PC-9 (cell line): ENCODE data around the gene CPPED1. TPM values are rescaled to one million over a fixed set of nuclear protein-coding genes. Genes with fewer than 3 reads are reported as not detected.
"Not testable (repeated sequence)": the region's sequence is repeated elsewhere in the genome, so short reads cannot be mapped to it uniquely, and the experiment has no call there.

ENCODE experiments used
- BruUV-seq: library from RNA; stranded (reverse); fragments of 400-500 nt; replicated peaks from 2 replicates; lab custom pipeline; 2021; lab: Mats Ljungman, UMichigan
- CTCF ChIA-PET: fragments of 300-600 bp; sonication (Branson Sonifier 250); formaldehyde crosslinking; loops from one replicate; lab custom pipeline; 2022; ENCODE audit warnings: antibody characterized with exemption; lab: Charles Lee
- POLR2A ChIA-PET: fragments of 300-600 bp; sonication (Branson Sonifier 250); formaldehyde crosslinking; loops from one replicate; lab custom pipeline; 2022; ENCODE audit warnings: antibody characterized with exemption; ENCODE audit not compliant: unreplicated experiment; lab: Charles Lee
- DNase-seq, 2 experiments: peaks; one replicate each; pipeline versions ENCODE4 v3.0.0 to v3.0.0-alpha.2; 2015 to 2022; ENCODE audit warnings: mixed read lengths in 1 of 2
- H2AFZ ChIP-seq: fragments of 200-600 bp; sonication (generic); 2 replicates; pipeline ENCODE4 v1.8.1; 2017; ENCODE audit warnings: antibody characterized with exemption
- H3F3A ChIP-seq: fragments of 200-600 bp; sonication (generic); 2 replicates; pipeline ENCODE4 v1.8.1; 2017; ENCODE audit warnings: antibody characterized with exemption, mild to moderate bottlenecking, low read depth; ENCODE audit not compliant: insufficient read depth
- H3K27ac ChIP-seq: fragments of 200-600 bp; sonication (generic); 2 replicates; pipeline ENCODE4 v1.6.1; 2016; ENCODE audit warnings: mixed run types
- H3K27me3 ChIP-seq: fragments of 200-600 bp; sonication (generic); 2 replicates; pipeline ENCODE4 v1.6.1; 2016; ENCODE audit warnings: low read depth, mixed run types; ENCODE audit not compliant: insufficient read depth
- H3K36me3 ChIP-seq: fragments of 200-600 bp; sonication (generic); 2 replicates; pipeline ENCODE4 v1.6.1; 2016; ENCODE audit warnings: low read depth, mixed run types
- H3K4me1 ChIP-seq: fragments of 200-600 bp; sonication (generic); replicated peaks from 2 replicates; pipeline ENCODE4 v1.6.1; 2016; ENCODE audit warnings: mixed run types; ENCODE audit not compliant: insufficient read depth
- H3K4me2 ChIP-seq: fragments of 200-600 bp; sonication (generic); 2 replicates; pipeline ENCODE4 v1.6.1; 2017; ENCODE audit warnings: mixed run types
- H3K4me3 ChIP-seq: fragments of 200-600 bp; sonication (generic); 2 replicates; pipeline ENCODE4 v1.6.1; 2016; ENCODE audit warnings: mixed run types
- H3K79me2 ChIP-seq: fragments of 200-600 bp; sonication (generic); 2 replicates; pipeline ENCODE4 v1.6.1; 2017; ENCODE audit warnings: low read depth, mixed run types
- H3K9me2 ChIP-seq: fragments of 200-600 bp; sonication (generic); 2 replicates; pipeline ENCODE4 v1.8.1; 2017; ENCODE audit warnings: mild to moderate bottlenecking; ENCODE audit not compliant: insufficient read depth
- H3K9me3 ChIP-seq: fragments of 200-600 bp; sonication (generic); 2 replicates; pipeline ENCODE4 v1.8.1; 2016; ENCODE audit warnings: low read depth; ENCODE audit not compliant: insufficient read depth
- H4K20me1 ChIP-seq: fragments of 200-600 bp; sonication (generic); 2 replicates; pipeline ENCODE4 v1.8.1; 2017; ENCODE audit not compliant: insufficient read depth
- EZH2 ChIP-seq: fragments of 200-600 bp; sonication (generic); IDR thresholded peaks from 2 replicates; pipeline ENCODE4 v1.8.0; 2017; ENCODE audit warnings: antibody characterized with exemption, low read depth
- intact Hi-C: fragments of 100-400 bp; cut with micrococcal nuclease; formaldehyde crosslinking; loops from one replicate; pipeline ENCODE4 v1.10.0; 2022; ENCODE audit not compliant: unreplicated experiment
- total RNA-seq: library from RNA; stranded (reverse); gene quantifications from 2 replicates; pipeline ENCODE4 v1.2.3, GENCODE V29; 2021
- TF ChIP-seq, protein P1 (sequence below): fragments of 200-600 bp; sonication (generic); conservative IDR thresholded peaks from 2 replicates; pipeline ENCODE4 v1.6.1; 2017; ENCODE audit warnings: mixed run types, antibody characterized with exemption, mild to moderate bottlenecking, moderate library complexity

CPPED1 gene
- total RNA-seq, 1 experiment from 2014 or later: 66.9 TPM

DNA sequence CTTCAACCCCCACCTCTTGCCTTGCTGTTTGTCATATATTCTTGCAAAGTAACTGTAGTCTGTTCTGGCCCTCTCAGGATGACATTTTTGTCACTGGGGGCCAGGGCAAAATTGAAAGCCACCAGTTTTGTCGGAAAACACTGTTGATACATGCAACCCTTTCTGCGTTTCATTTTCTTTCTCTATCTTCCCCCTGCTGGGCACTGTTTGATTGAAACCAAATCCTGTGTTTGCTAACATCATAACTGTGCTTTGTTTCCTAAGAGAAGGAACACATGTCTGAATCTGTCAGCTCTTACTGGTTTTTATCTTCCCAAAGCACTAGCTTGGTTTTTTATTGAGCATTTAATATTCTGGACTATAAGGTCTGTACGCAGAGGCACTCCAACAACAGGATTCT, 11.7 kb upstream of the CPPED1 start:
- intact Hi-C loops: no loop called here
- TF ChIP-seq, protein P1, sequence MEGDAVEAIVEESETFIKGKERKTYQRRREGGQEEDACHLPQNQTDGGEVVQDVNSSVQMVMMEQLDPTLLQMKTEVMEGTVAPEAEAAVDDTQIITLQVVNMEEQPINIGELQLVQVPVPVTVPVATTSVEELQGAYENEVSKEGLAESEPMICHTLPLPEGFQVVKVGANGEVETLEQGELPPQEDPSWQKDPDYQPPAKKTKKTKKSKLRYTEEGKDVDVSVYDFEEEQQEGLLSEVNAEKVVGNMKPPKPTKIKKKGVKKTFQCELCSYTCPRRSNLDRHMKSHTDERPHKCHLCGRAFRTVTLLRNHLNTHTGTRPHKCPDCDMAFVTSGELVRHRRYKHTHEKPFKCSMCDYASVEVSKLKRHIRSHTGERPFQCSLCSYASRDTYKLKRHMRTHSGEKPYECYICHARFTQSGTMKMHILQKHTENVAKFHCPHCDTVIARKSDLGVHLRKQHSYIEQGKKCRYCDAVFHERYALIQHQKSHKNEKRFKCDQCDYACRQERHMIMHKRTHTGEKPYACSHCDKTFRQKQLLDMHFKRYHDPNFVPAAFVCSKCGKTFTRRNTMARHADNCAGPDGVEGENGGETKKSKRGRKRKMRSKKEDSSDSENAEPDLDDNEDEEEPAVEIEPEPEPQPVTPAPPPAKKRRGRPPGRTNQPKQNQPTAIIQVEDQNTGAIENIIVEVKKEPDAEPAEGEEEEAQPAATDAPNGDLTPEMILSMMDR: no peak
- ChIA-PET POLR2A (no interaction called here), CTCF (no interaction called here)
- peaks cover 18% of the 10 kb centered on the region; the same call in 1 of the 2 replicates for H3F3A ChIP-seq
- peaks cover 5% of the 10 kb centered on the region; the same call in 1 of the 2 replicates for H3K9me3 ChIP-seq
- no peaks in the 10 kb centered on the region for H4K20me1 ChIP-seq
- no peaks in the 10 kb centered on the region for H3K36me3 ChIP-seq
- BruUV-seq: no TSS peak
- no peaks in the 10 kb centered on the region for H3K79me2 ChIP-seq
- H2AFZ ChIP-seq: no peak overlapping the region
- no peak for DNase-seq
- H3K9me2 ChIP-seq: no peaks in the 10 kb centered on the region
- H3K4me2 ChIP-seq: no peak overlapping the region
- no peak overlapping the region for H3K4me3 ChIP-seq
- peaks cover 21% of the 10 kb centered on the region for H3K4me1 ChIP-seq
- peak overlapping the region; percentile 84 for H3K27ac ChIP-seq
- no peaks in the 10 kb centered on the region for H3K27me3 ChIP-seq

DNA sequence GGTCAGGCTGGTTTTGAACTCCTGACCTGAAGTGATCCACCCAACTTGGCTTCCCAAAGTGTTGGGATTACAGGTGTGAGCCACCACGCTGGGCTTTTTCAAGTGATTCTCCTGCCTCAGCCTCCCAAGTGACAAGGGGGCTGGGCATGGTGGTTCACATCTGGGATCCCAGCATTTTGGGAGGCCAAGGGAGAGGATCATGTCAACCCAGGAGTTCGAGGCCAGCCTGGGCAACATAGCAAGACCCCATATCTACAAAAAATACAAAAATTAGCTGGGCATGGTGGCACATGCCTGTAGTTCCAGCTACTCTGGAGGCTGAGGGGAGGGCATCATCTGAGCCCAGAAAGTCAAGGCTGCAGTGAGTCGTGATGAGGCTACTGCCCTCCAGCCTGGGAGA, 10.0 kb upstream of the CPPED1 start:
- BruUV-seq, intact Hi-C loops, H3K4me3 ChIP-seq, H3K9me3 ChIP-seq, H3K27me3 ChIP-seq, DNase-seq, H3K79me2 ChIP-seq, CTCF ChIA-PET, H2AFZ ChIP-seq, H3K27ac ChIP-seq, H3K9me2 ChIP-seq, H4K20me1 ChIP-seq, H3K4me2 ChIP-seq, H3K36me3 ChIP-seq, POLR2A ChIA-PET: not testable (repeated sequence)
- peaks cover 21% of the 10 kb centered on the region for H3K4me1 ChIP-seq
- peaks cover 18% of the 10 kb centered on the region; the same call in 1 of the 2 replicates for H3F3A ChIP-seq

DNA sequence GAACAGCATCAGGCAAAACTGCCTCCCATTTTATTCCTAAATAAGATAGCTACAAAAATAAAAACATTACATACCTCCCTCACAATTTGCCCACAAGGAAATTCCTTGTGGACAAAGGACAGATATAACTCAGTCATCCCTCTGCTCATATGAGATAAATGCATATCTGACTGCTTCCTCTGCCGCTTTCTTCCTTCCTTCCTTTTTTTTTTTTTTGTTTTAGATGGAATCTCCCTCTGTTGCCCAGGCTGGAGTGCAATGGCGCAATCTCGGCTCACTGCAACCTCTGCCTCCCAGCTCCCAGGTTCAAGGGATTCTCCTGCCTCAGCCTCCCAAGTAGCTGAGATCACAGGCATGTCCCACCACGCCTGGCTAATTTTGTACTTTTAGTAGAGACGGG, 9.6 kb upstream of the CPPED1 start:
- CTCF ChIA-PET: interaction anchor here (0.7 kb wide), 1 partner anchor 367 kb away, joined by 4 read pairs; no protein-coding TSS in a partner anchor

DNA sequence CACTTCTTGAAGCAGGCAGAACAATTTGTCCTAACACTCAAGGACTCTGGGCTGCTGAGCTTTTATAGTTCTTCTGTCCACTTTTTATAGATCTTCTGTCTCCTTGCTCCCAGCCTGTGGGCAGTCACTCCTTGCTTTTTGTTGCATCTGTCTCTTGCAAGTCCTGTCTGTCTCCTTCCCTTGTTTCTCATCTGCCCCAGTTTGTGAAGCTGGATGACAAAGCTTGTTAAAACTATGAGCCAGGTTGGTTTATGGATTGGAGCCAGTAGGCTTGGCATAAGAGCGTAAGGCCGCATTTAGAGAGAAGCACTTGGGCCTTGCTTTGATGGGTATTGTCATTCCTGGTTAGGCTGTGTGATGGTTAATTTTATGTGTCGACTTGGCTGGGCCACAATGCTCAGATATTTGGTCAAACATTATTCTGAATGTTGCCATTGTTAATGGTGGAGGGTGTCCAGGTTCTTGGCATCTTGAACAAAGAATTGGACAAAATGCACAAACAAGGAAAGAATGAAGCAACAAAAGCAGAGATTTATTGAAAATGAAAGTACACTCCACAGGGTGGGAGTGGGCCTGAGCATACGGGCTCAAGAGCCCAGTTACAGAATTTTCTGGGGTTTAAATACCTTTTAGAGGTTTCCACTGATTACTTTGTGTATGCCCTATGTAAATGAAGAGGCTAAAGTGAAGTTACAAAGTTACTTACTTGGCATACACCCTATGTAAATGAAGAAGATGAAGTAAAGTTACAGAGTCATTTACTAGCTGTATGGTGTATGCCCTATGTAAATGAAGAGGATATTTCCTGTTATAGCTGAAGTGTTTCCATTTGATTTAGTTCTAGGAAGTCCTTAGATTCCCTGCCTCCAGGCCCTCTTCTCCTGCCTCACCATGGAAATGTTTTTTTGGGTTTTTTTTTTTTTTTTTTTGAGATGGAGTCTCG, 8.0 kb upstream of the CPPED1 start:
- peaks cover 10% of the 10 kb centered on the region; the same call in 1 of the 2 replicates for H3F3A ChIP-seq
- no peak overlapping the region for H3K27ac ChIP-seq
- no peak overlapping the region for H3K4me3 ChIP-seq
- H3K4me1 ChIP-seq: peaks cover 12% of the 10 kb centered on the region
- ChIA-PET POLR2A (interaction anchor here (0.7 kb wide), 1 partner anchor 122 kb away, joined by 14 read pairs; no protein-coding TSS in a partner anchor), CTCF (interaction anchor here (0.6 kb wide), 1 partner anchor 36 kb away, joined by 5 read pairs; no protein-coding TSS in a partner anchor)
- no peaks in the 10 kb centered on the region for H3K9me2 ChIP-seq
- no peaks in the 10 kb centered on the region for H4K20me1 ChIP-seq
- DNase-seq: no peak
- H3K36me3 ChIP-seq: no peaks in the 10 kb centered on the region
- intact Hi-C loops: no loop called here
- H3K4me2 ChIP-seq: no peak overlapping the region
- TF ChIP-seq EZH2: no peak
- TF ChIP-seq, protein P1: no peak
- H3K79me2 ChIP-seq: no peaks in the 10 kb centered on the region
- BruUV-seq: no TSS peak
- H3K9me3 ChIP-seq: 0 out of 2 replicates have a peak, but pooled peaks cover 5% of the 10 kb centered on the region
- no peak overlapping the region for H2AFZ ChIP-seq
- H3K27me3 ChIP-seq: no peaks in the 10 kb centered on the region

More for the DNA sequence above, 9.6 kb upstream of the CPPED1 start:
- H4K20me1 ChIP-seq, H3K4me3 ChIP-seq, H3K4me2 ChIP-seq, H3K27ac ChIP-seq, BruUV-seq, DNase-seq, H3K79me2 ChIP-seq, H3K9me2 ChIP-seq, POLR2A ChIA-PET, intact Hi-C loops, H3K36me3 ChIP-seq, H2AFZ ChIP-seq, H3K9me3 ChIP-seq, H3K27me3 ChIP-seq: not testable (repeated sequence)
- Histone ChIP-seq H3F3A (peaks cover 18% of the 10 kb centered on the region; the same call in 1 of the 2 replicates), H3K4me1 (peaks cover 21% of the 10 kb centered on the region)
